ENCODE data around the gene UNC45A. TPM values are rescaled to one million over a fixed set of nuclear protein-coding genes. Genes with fewer than 3 reads are reported as not detected.

The UNC45A gene
- total RNA-seq, 1 donor from 2014 or later = 70.9 TPM

GRCh38 chr15:90968434-90968833 is 33.3 kb downstream of the UNC45A start:
- H3K27me3 Mint-ChIP-seq (ENCODE audit: low read depth) = no peaks in the 10 kb centered on the region
- no peak overlapping the region for H3K4me3 Mint-ChIP-seq (ENCODE audit: unreplicated experiment)
- no peak for TF ChIP-seq CTCF (IDR thresholded peaks at IDR 0.05)
- no peak for DNase-seq (ENCODE audit: low spot score)
- H3K9me3 Mint-ChIP-seq (ENCODE audit: low read depth) = no peaks in the 10 kb centered on the region
- H3K27ac Mint-ChIP-seq (ENCODE audit: unreplicated experiment) = no peak overlapping the region
- no peaks in the 10 kb centered on the region for H3K4me1 Mint-ChIP-seq (ENCODE audit: low read depth)
- H3K36me3 Mint-ChIP-seq (ENCODE audit: low read depth) = peaks cover 18% of the 10 kb centered on the region

GRCh38 chr15:90970274-90970673 is 35.2 kb downstream of the UNC45A start:
- no peak for DNase-seq (ENCODE audit: low spot score)
- H3K27me3 Mint-ChIP-seq (ENCODE audit: low read depth) = no peaks in the 10 kb centered on the region
- no peaks in the 10 kb centered on the region for H3K4me1 Mint-ChIP-seq (ENCODE audit: low read depth)
- TF ChIP-seq CTCF (IDR thresholded peaks at IDR 0.05) = no peak
- no peaks in the 10 kb centered on the region for H3K9me3 Mint-ChIP-seq (ENCODE audit: low read depth)
- H3K27ac Mint-ChIP-seq (ENCODE audit: unreplicated experiment) = no peak overlapping the region
- peaks cover 19% of the 10 kb centered on the region for H3K36me3 Mint-ChIP-seq (ENCODE audit: low read depth)
- no peak overlapping the region for H3K4me3 Mint-ChIP-seq (ENCODE audit: unreplicated experiment)

GRCh38 chr15:90972133-90972532 is 37.0 kb downstream of the UNC45A start:
- Mint-ChIP-seq H3K36me3 (ENCODE audit: low read depth) (peaks cover 12% of the 10 kb centered on the region), H3K27me3 (ENCODE audit: low read depth) (no peaks in the 10 kb centered on the region), H3K9me3 (ENCODE audit: low read depth) (no peaks in the 10 kb centered on the region), H3K4me1 (ENCODE audit: low read depth) (no peaks in the 10 kb centered on the region), H3K27ac (ENCODE audit: unreplicated experiment) (no peak overlapping the region), H3K4me3 (ENCODE audit: unreplicated experiment) (no peak overlapping the region)
- no peak for DNase-seq (ENCODE audit: low spot score)
- no peak for TF ChIP-seq CTCF (IDR thresholded peaks at IDR 0.05)

GRCh38 chr15:90974216-90974615 is 39.1 kb downstream of the UNC45A start:
- Mint-ChIP-seq H3K4me3 (ENCODE audit: unreplicated experiment) (no peak overlapping the region), H3K4me1 (ENCODE audit: low read depth) (no peaks in the 10 kb centered on the region), H3K27ac (ENCODE audit: unreplicated experiment) (no peak overlapping the region), H3K9me3 (ENCODE audit: low read depth) (no peaks in the 10 kb centered on the region), H3K27me3 (ENCODE audit: low read depth) (no peaks in the 10 kb centered on the region), H3K36me3 (ENCODE audit: low read depth) (peaks cover 10% of the 10 kb centered on the region)
- DNase-seq (ENCODE audit: low spot score) = no peak
- no peak for TF ChIP-seq CTCF (IDR thresholded peaks at IDR 0.05)

GRCh38 chr15:90979582-90979981 is 44.5 kb downstream of the UNC45A start:
- H3K27me3 Mint-ChIP-seq (ENCODE audit: low read depth) = no peaks in the 10 kb centered on the region
- H3K27ac Mint-ChIP-seq (ENCODE audit: unreplicated experiment) = no peak overlapping the region
- DNase-seq (ENCODE audit: low spot score) = no peak
- H3K4me1 Mint-ChIP-seq (ENCODE audit: low read depth) = no peaks in the 10 kb centered on the region
- peaks cover 11% of the 10 kb centered on the region for H3K36me3 Mint-ChIP-seq (ENCODE audit: low read depth)
- H3K9me3 Mint-ChIP-seq (ENCODE audit: low read depth) = no peaks in the 10 kb centered on the region
- no peak for TF ChIP-seq CTCF (IDR thresholded peaks at IDR 0.05)
- H3K4me3 Mint-ChIP-seq (ENCODE audit: unreplicated experiment) = no peak overlapping the region
